Measurements from ENCODE around the gene AGRP.
A peak's percentile ranks its signal among the peaks of the same experiment; 100 is the strongest.

DNA sequence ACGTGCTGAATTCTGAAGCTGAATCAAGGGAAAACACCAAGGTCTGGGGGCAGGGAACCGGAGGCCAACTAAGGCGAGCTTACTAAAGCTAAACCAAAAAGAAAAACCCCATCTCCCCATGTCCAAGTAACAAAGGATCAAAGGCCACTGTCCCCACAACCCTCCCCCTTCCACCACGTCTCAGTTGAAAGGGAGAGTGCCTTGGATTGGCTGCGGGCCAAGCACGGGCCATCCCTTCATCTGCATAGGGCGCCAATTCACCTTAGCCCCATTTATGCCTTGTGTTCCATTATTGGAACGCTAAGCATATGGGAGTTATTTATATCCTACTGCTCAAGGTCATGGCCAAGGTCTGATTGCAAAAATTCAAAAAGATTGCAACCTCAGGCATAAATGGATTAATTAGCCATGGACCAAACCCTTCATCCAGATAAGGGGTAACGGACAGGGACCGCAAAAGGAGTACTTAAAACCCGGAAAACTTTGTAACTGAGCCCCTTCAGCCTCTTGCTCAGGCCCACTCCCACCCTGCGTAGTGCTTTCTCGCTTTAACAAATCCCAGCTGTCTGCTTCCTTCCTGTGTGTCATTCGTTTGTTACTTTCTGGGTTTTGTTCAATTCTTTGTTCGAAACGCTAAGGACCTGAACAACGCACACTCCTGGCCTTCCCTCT, 1.6 kb downstream of the AGRP start:
- TF ChIP-seq, protein P1, sequence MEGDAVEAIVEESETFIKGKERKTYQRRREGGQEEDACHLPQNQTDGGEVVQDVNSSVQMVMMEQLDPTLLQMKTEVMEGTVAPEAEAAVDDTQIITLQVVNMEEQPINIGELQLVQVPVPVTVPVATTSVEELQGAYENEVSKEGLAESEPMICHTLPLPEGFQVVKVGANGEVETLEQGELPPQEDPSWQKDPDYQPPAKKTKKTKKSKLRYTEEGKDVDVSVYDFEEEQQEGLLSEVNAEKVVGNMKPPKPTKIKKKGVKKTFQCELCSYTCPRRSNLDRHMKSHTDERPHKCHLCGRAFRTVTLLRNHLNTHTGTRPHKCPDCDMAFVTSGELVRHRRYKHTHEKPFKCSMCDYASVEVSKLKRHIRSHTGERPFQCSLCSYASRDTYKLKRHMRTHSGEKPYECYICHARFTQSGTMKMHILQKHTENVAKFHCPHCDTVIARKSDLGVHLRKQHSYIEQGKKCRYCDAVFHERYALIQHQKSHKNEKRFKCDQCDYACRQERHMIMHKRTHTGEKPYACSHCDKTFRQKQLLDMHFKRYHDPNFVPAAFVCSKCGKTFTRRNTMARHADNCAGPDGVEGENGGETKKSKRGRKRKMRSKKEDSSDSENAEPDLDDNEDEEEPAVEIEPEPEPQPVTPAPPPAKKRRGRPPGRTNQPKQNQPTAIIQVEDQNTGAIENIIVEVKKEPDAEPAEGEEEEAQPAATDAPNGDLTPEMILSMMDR (IDR thresholded peaks at IDR 0.05): peak in 1 of 3 experiments; percentile 9
- no peak for TF ChIP-seq POLR2A (IDR thresholded peaks at IDR 0.05)
